Esophagus (tissue), 2 donors: ENCODE data around the gene PI4KA. TPM values are rescaled to one million over a fixed set of nuclear protein-coding genes. Genes with fewer than 3 reads are reported as not detected.

Experiments used
- H3K27ac ChIP-seq, 2 donors: one replicate each; pipeline ENCODE4 v1.5.1; 2013; ENCODE audit warnings: low read depth in 2 of 2, mild to moderate bottlenecking in 2 of 2, inconsistent platforms in 1 of 2, low read length in 1 of 2, moderate library complexity in 1 of 2
- H3K27me3 ChIP-seq, 2 donors: one replicate each; pipeline ENCODE4 v1.6.1; 2013; ENCODE audit warnings: low read length in 2 of 2, control low read depth in 1 of 2, mild to moderate bottlenecking in 1 of 2; ENCODE audit not compliant: insufficient read depth in 2 of 2, control insufficient read depth in 1 of 2
- H3K36me3 ChIP-seq, 2 donors: one replicate each; pipeline ENCODE4 v1.6.1; 2013; ENCODE audit warnings: low read length in 1 of 2; ENCODE audit not compliant: control insufficient read depth in 2 of 2, insufficient read depth in 2 of 2
- H3K4me1 ChIP-seq, 2 donors: one replicate each; pipeline ENCODE4 v1.6.1; 2013; ENCODE audit warnings: low read length in 1 of 2; ENCODE audit not compliant: control insufficient read depth in 2 of 2, insufficient read depth in 2 of 2
- H3K4me3 ChIP-seq, 2 donors: one replicate each; pipeline ENCODE4 v1.5.1; 2013; ENCODE audit warnings: low read length in 2 of 2, mild to moderate bottlenecking in 2 of 2, low read depth in 1 of 2, moderate library complexity in 1 of 2
- H3K9me3 ChIP-seq, 2 donors: one replicate each; pipeline ENCODE4 v1.6.1; 2013; ENCODE audit warnings: mild to moderate bottlenecking in 2 of 2, low read depth in 1 of 2, low read length in 1 of 2, moderate library complexity in 1 of 2; ENCODE audit not compliant: control insufficient read depth in 2 of 2, insufficient read depth in 1 of 2
- WGBS, 2 donors: extraction: QIAGEN DNeasy Blood & Tissue Kit; methylation state at CpG; one replicate each; pipeline ENCODE4 v1.1.7; 2013; 5-methylcytosine and 5-hydroxymethylcytosine counted together
- polyA plus RNA-seq, 2 donors: library from polyadenylated mRNA; stranded (reverse); fragments of 200-250 nt; gene quantifications; one replicate each; pipeline ENCODE4 v1.2.3, GENCODE V29; 2013
- donor health status: healthy with polysubstance abuse.
- donor health status: Bipolar disorder and iron deficiency.

Gene PI4KA
- polyA plus RNA-seq, 2 donors, result 21.4 to 22.8 TPM

DNA sequence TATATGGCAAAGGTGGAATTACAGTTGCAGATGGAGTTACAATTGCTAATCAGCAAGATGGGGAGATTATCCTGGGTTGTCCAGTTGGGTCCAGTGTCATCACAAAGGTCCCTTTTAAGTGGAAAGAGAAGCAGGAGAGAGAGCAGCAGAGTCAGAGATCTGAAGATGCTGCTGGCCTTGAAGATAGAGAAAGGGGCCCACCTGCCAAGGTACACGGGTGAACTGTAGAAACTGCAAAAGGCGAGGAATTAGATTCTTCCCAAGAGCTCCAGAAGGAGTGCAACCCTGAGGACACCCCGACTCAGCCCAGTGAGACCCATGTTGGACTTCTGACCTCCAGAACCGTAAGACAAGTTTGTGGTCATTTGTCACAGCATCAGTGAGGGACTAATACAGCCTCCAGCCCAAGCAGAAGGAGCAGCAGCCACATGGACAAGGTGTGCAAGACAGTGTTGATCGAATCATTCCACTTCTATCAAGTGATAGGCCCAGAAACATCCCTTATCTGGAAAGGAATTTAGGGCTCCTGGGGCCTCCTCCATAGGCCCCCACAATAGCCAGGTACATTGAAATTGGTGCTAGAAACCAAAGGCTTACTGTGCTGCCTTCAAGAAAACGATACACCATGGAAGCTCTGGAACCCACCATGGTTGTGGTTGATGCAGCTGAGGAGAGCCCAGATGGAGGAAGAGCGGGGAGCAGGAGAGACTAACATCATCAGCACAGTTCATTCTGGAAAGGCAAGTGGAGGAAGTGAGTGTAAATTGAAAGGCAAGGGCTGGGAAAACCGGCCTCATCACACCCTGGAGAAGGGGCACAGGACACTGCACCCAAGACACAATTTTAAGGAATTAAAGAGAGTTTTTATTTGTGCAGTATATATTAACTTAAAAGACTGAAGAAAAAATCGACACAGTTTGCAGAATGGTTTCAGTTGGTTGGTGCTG, 23.5 kb upstream of the PI4KA start:
- H3K27ac ChIP-seq, result no peak overlapping the region
- no peaks in the 10 kb centered on the region for H3K4me1 ChIP-seq
- no peaks in the 10 kb centered on the region for H3K9me3 ChIP-seq
- no peak overlapping the region for H3K4me3 ChIP-seq
- WGBS, 2 donors, result 86 to 90% methylated on average over 9 of the region's 9 CpGs
- peaks cover 5 to 15% of the 10 kb centered on the region in 2 donors for H3K36me3 ChIP-seq
- no peaks in the 10 kb centered on the region for H3K27me3 ChIP-seq

GRCh38 chr22:20881231-20881630, 22.6 kb upstream of the PI4KA start:
- no peaks in the 10 kb centered on the region for H3K9me3 ChIP-seq
- H3K36me3 ChIP-seq, result peaks cover 5 to 15% of the 10 kb centered on the region in 2 donors
- H3K27me3 ChIP-seq, result no peaks in the 10 kb centered on the region
- H3K4me3 ChIP-seq, result no peak overlapping the region
- WGBS, 2 donors, result 72 to 73% methylated on average over 5 of the region's 5 CpGs
- H3K27ac ChIP-seq, result peak overlapping the region in 1 of 2 donors; percentile 23
- no peaks in the 10 kb centered on the region for H3K4me1 ChIP-seq

DNA sequence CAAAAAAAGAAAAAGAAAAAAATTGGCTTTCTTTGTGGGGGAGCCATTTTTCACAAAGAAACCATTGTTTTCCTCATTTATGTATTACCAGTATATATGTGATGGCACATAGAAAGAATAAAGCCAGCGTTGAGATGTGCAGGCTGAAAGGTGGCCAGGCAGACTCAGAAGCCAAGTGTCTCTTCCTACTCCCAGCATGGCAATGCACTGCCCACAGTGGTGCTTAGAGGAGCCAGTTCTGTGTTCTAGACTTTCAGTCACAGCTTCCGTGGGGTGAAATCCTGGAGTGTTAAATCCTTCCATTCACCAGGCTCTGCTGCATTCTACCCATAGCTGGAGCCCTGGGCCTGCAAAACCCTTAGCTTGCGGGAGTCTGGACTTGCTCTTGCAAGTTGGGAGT, 19.1 kb upstream of the PI4KA start:
- no peaks in the 10 kb centered on the region for H3K27me3 ChIP-seq
- H3K9me3 ChIP-seq, result no peaks in the 10 kb centered on the region
- H3K27ac ChIP-seq, result no peak overlapping the region
- no peaks in the 10 kb centered on the region for H3K4me1 ChIP-seq
- WGBS, 2 donors, result 95% methylated on average over 3 of the region's 3 CpGs
- peaks cover 5 to 10% of the 10 kb centered on the region in 2 donors for H3K36me3 ChIP-seq
- no peak overlapping the region for H3K4me3 ChIP-seq

GRCh38 chr22:20875296-20875695, 16.7 kb upstream of the PI4KA start:
- H3K4me1 ChIP-seq, result no peaks in the 10 kb centered on the region
- no peak overlapping the region for H3K27ac ChIP-seq
- peaks cover 0 to 5% of the 10 kb centered on the region in 2 donors for H3K36me3 ChIP-seq
- H3K9me3 ChIP-seq, result no peaks in the 10 kb centered on the region
- 82 to 85% methylated on average over 1 of the region's 1 CpG for WGBS, 2 donors
- no peaks in the 10 kb centered on the region for H3K27me3 ChIP-seq
- no peak overlapping the region for H3K4me3 ChIP-seq

DNA sequence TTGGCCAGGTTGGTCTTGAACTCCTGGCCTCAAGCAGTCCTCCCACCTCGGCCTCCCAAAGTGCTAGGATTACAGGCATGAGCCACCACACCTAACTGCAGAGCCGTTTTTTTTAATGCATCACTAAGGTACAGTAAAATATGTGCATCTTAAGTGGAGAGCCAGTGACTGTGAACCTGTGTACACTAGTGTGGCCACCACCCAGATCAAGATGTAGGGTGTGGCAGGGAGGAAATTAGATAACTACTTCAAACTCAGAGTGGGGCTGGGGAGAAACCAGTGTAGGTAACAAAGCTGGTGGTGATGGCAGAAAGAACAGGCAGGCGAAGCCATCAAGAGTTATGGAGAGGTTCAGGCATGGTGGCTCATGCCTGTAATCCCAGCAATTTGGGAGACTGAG, 14.6 kb upstream of the PI4KA start:
- 94 to 95% methylated on average over 3 of the region's 3 CpGs for WGBS, 2 donors

GRCh38 chr22:20869234-20869633, 10.6 kb upstream of the PI4KA start:
- Histone ChIP-seq H3K9me3 (no peaks in the 10 kb centered on the region), H3K4me3 (no peak overlapping the region), H3K4me1 (peaks cover 0 to 3% of the 10 kb centered on the region in 2 donors), H3K36me3 (peaks cover 0 to 12% of the 10 kb centered on the region in 2 donors), H3K27ac (no peak overlapping the region), H3K27me3 (no peaks in the 10 kb centered on the region)
- 95 to 100% methylated on average over 2 of the region's 2 CpGs for WGBS, 2 donors

More for the DNA sequence above, 14.6 kb upstream of the PI4KA start:
- H3K4me3 ChIP-seq, result no peak overlapping the region
- no peaks in the 10 kb centered on the region for H3K9me3 ChIP-seq
- no peaks in the 10 kb centered on the region for H3K4me1 ChIP-seq
- H3K36me3 ChIP-seq, result peaks cover 0 to 7% of the 10 kb centered on the region in 2 donors
- no peaks in the 10 kb centered on the region for H3K27me3 ChIP-seq
- H3K27ac ChIP-seq, result no peak overlapping the region

- Histone ChIP-seq H3K4me3 (no peak overlapping the region), H3K9me3 (no peaks in the 10 kb centered on the region), H3K27me3 (no peaks in the 10 kb centered on the region), H3K4me1 (peaks cover 0 to 3% of the 10 kb centered on the region in 2 donors), H3K27ac (peak overlapping the region; percentile 25 to 33), H3K36me3 (peaks cover 0 to 13% of the 10 kb centered on the region in 2 donors)
- WGBS, 2 donors, result 76 to 77% methylated on average over 7 of the region's 7 CpGs
Measured at GRCh38 chr22:20868025-20868962, 9.7 kb upstream of the PI4KA start.

DNA sequence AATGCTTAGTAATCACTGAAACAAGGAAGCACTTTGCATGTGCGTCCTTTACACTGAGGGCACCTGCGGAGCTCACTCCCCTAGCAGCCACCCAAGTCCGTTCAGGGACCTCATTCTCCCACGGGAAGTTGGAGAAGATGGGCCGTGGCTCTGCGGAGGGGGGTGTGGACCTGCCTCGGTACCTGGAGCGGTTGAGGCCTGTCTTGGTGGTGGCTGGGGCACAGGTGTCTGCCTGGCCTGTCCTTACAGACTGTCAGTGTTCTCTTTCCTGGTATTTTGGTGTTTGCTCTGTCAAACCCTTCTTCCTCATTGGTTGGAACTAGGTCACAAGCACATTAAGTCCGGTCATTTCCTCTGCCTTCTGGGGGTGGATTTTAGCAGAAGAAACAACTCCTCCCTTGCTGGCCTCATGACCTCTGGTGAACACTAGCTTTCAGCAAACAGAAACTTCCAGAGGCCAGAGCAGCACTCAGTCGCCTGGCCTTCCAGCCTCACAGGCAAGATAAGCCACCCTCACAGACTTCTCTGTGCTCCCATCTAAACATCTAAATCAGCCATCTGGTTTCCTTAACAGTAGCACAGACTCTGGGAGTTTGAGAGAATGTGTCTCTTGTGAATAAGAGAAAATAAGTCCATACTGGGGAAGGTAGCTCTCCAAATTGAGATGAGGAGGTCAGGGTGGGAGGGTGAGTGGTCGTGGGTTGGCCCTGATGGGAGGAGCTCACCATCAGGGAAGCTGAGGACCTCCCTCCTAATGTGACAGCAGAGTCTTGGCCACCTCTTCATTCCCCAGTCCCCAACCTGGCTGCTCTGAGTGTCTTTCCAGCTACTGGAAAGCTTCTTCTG, 8.8 kb upstream of the PI4KA start:
- Histone ChIP-seq H3K9me3 (no peaks in the 10 kb centered on the region), H3K36me3 (peaks cover 0 to 13% of the 10 kb centered on the region in 2 donors), H3K4me1 (peaks cover 0 to 4% of the 10 kb centered on the region in 2 donors), H3K27me3 (no peaks in the 10 kb centered on the region), H3K4me3 (no peak overlapping the region), H3K27ac (peak overlapping the region; percentile 60 to 86)
- WGBS, 2 donors, result 60 to 61% methylated on average over 11 of the region's 11 CpGs

GRCh38 chr22:20866736-20867135, 8.1 kb upstream of the PI4KA start:
- Histone ChIP-seq H3K9me3 (no peaks in the 10 kb centered on the region), H3K27me3 (no peaks in the 10 kb centered on the region), H3K27ac (peak overlapping the region; percentile 60 to 86), H3K4me1 (peaks cover 0 to 6% of the 10 kb centered on the region in 2 donors), H3K36me3 (peaks cover 0 to 13% of the 10 kb centered on the region in 2 donors), H3K4me3 (no peak overlapping the region)
- WGBS, 2 donors, result 83 to 86% methylated on average over 5 of the region's 5 CpGs
